Activated naive CD4-positive, alpha-beta T cell treated with anti-CD3 and anti-CD28 coated beads, Interleukin-2, amount 50 U/mL, for 24 hours (primary cell): ENCODE results near the gene ZNF423.

Experiments used
- H3K27ac Mint-ChIP-seq: one replicate; pipeline ENCODE4 v1.8.0; 2021; ENCODE audit warnings: mild to moderate bottlenecking, mixed read lengths
- H3K27me3 Mint-ChIP-seq: one replicate; pipeline ENCODE4 v1.8.0; 2021; ENCODE audit warnings: mixed read lengths
- H3K36me3 Mint-ChIP-seq: one replicate; pipeline ENCODE4 v1.8.0; 2021; ENCODE audit warnings: mixed read lengths
- H3K4me1 Mint-ChIP-seq: one replicate; pipeline ENCODE4 v1.8.0; 2021; ENCODE audit warnings: mixed read lengths
- H3K4me3 Mint-ChIP-seq: one replicate; pipeline ENCODE4 v1.8.0; 2021; ENCODE audit warnings: mild to moderate bottlenecking, mixed read lengths
- H3K9me3 Mint-ChIP-seq: one replicate; pipeline ENCODE4 v1.8.0; 2021; ENCODE audit warnings: mixed read lengths

Gene ZNF423

GRCh38 chr16:49825041-49825440 lies 30.9 kb downstream of the ZNF423 start:
- Mint-ChIP-seq H3K4me3 (no peak overlapping the region), H3K27me3 (peaks cover 4% of the 10 kb centered on the region), H3K36me3 (no peaks in the 10 kb centered on the region), H3K9me3 (no peaks in the 10 kb centered on the region), H3K4me1 (no peaks in the 10 kb centered on the region), H3K27ac (no peak overlapping the region)

GRCh38 chr16:49824593-49824992 lies 31.3 kb downstream of the ZNF423 start:
- no peaks in the 10 kb centered on the region for H3K4me1 Mint-ChIP-seq
- no peak overlapping the region for H3K27ac Mint-ChIP-seq
- H3K9me3 Mint-ChIP-seq, result no peaks in the 10 kb centered on the region
- no peak overlapping the region for H3K4me3 Mint-ChIP-seq
- peaks cover 7% of the 10 kb centered on the region for H3K27me3 Mint-ChIP-seq
- H3K36me3 Mint-ChIP-seq, result no peaks in the 10 kb centered on the region

- peaks cover 7% of the 10 kb centered on the region for H3K27me3 Mint-ChIP-seq
- H3K27ac Mint-ChIP-seq, result no peak overlapping the region
- no peak overlapping the region for H3K4me3 Mint-ChIP-seq
- no peaks in the 10 kb centered on the region for H3K36me3 Mint-ChIP-seq
- no peaks in the 10 kb centered on the region for H3K4me1 Mint-ChIP-seq
- no peaks in the 10 kb centered on the region for H3K9me3 Mint-ChIP-seq
These were observed 33.1 kb downstream of the ZNF423 start for GRCh38 chr16:49822649-49823370.

GRCh38 chr16:49821614-49822282 lies 34.2 kb downstream of the ZNF423 start:
- Mint-ChIP-seq H3K27me3 (peaks cover 7% of the 10 kb centered on the region), H3K27ac (no peak overlapping the region), H3K36me3 (no peaks in the 10 kb centered on the region), H3K9me3 (no peaks in the 10 kb centered on the region), H3K4me1 (no peaks in the 10 kb centered on the region), H3K4me3 (no peak overlapping the region)

GRCh38 chr16:49821156-49821555 lies 34.8 kb downstream of the ZNF423 start:
- Mint-ChIP-seq H3K36me3 (no peaks in the 10 kb centered on the region), H3K27ac (no peak overlapping the region), H3K27me3 (peaks cover 7% of the 10 kb centered on the region), H3K4me1 (no peaks in the 10 kb centered on the region), H3K4me3 (no peak overlapping the region), H3K9me3 (no peaks in the 10 kb centered on the region)

- Mint-ChIP-seq H3K9me3 (no peaks in the 10 kb centered on the region), H3K4me1 (no peaks in the 10 kb centered on the region), H3K4me3 (no peak overlapping the region), H3K27me3 (peaks cover 5% of the 10 kb centered on the region), H3K27ac (no peak overlapping the region), H3K36me3 (no peaks in the 10 kb centered on the region)
These were observed 38.0 kb downstream of the ZNF423 start for GRCh38 chr16:49817754-49818507.

GRCh38 chr16:49816875-49817274 lies 39.0 kb downstream of the ZNF423 start:
- H3K27me3 Mint-ChIP-seq, result peaks cover 3% of the 10 kb centered on the region
- no peaks in the 10 kb centered on the region for H3K9me3 Mint-ChIP-seq
- H3K36me3 Mint-ChIP-seq, result no peaks in the 10 kb centered on the region
- H3K27ac Mint-ChIP-seq, result no peak overlapping the region
- no peak overlapping the region for H3K4me3 Mint-ChIP-seq
- H3K4me1 Mint-ChIP-seq, result no peaks in the 10 kb centered on the region

GRCh38 chr16:49811644-49812334 lies 44.1 kb downstream of the ZNF423 start:
- H3K9me3 Mint-ChIP-seq, result no peaks in the 10 kb centered on the region
- H3K4me1 Mint-ChIP-seq, result no peaks in the 10 kb centered on the region
- no peak overlapping the region for H3K4me3 Mint-ChIP-seq
- H3K27me3 Mint-ChIP-seq, result no peaks in the 10 kb centered on the region
- no peak overlapping the region for H3K27ac Mint-ChIP-seq
- H3K36me3 Mint-ChIP-seq, result no peaks in the 10 kb centered on the region

GRCh38 chr16:49810831-49811230 lies 45.1 kb downstream of the ZNF423 start:
- no peaks in the 10 kb centered on the region for H3K27me3 Mint-ChIP-seq
- H3K4me3 Mint-ChIP-seq, result no peak overlapping the region
- no peaks in the 10 kb centered on the region for H3K36me3 Mint-ChIP-seq
- no peaks in the 10 kb centered on the region for H3K4me1 Mint-ChIP-seq
- H3K9me3 Mint-ChIP-seq, result no peaks in the 10 kb centered on the region
- no peak overlapping the region for H3K27ac Mint-ChIP-seq

GRCh38 chr16:49809561-49809960 lies 46.4 kb downstream of the ZNF423 start:
- no peak overlapping the region for H3K4me3 Mint-ChIP-seq
- no peaks in the 10 kb centered on the region for H3K9me3 Mint-ChIP-seq
- H3K36me3 Mint-ChIP-seq, result no peaks in the 10 kb centered on the region
- H3K27me3 Mint-ChIP-seq, result no peaks in the 10 kb centered on the region
- H3K27ac Mint-ChIP-seq, result no peak overlapping the region
- H3K4me1 Mint-ChIP-seq, result no peaks in the 10 kb centered on the region

- no peaks in the 10 kb centered on the region for H3K9me3 Mint-ChIP-seq
- H3K27me3 Mint-ChIP-seq, result no peaks in the 10 kb centered on the region
- no peaks in the 10 kb centered on the region for H3K36me3 Mint-ChIP-seq
- H3K27ac Mint-ChIP-seq, result no peak overlapping the region
- H3K4me1 Mint-ChIP-seq, result no peaks in the 10 kb centered on the region
- H3K4me3 Mint-ChIP-seq, result no peak overlapping the region
These were observed 46.9 kb downstream of the ZNF423 start for GRCh38 chr16:49809062-49809461.

GRCh38 chr16:49806446-49806845 lies 49.5 kb downstream of the ZNF423 start:
- Mint-ChIP-seq H3K27me3 (peaks cover 2% of the 10 kb centered on the region), H3K4me1 (no peaks in the 10 kb centered on the region), H3K9me3 (no peaks in the 10 kb centered on the region), H3K27ac (no peak overlapping the region), H3K4me3 (no peak overlapping the region), H3K36me3 (no peaks in the 10 kb centered on the region)

- Mint-ChIP-seq H3K27me3 (peaks cover 2% of the 10 kb centered on the region), H3K27ac (no peak overlapping the region), H3K9me3 (no peaks in the 10 kb centered on the region), H3K4me1 (no peaks in the 10 kb centered on the region), H3K4me3 (no peak overlapping the region), H3K36me3 (no peaks in the 10 kb centered on the region)
These were observed 54.6 kb downstream of the ZNF423 start for GRCh38 chr16:49801290-49801689.

- Mint-ChIP-seq H3K36me3 (no peaks in the 10 kb centered on the region), H3K27me3 (peaks cover 2% of the 10 kb centered on the region), H3K4me3 (no peak overlapping the region), H3K27ac (no peak overlapping the region), H3K4me1 (no peaks in the 10 kb centered on the region), H3K9me3 (no peaks in the 10 kb centered on the region)
These were observed 55.0 kb downstream of the ZNF423 start for GRCh38 chr16:49800876-49801275.

GRCh38 chr16:49800441-49800840 lies 55.5 kb downstream of the ZNF423 start:
- H3K4me3 Mint-ChIP-seq, result no peak overlapping the region
- H3K4me1 Mint-ChIP-seq, result no peaks in the 10 kb centered on the region
- H3K9me3 Mint-ChIP-seq, result no peaks in the 10 kb centered on the region
- peaks cover 2% of the 10 kb centered on the region for H3K27me3 Mint-ChIP-seq
- no peak overlapping the region for H3K27ac Mint-ChIP-seq
- no peaks in the 10 kb centered on the region for H3K36me3 Mint-ChIP-seq
